Bladder microvascular endothelial cell (primary cell): ENCODE results near the gene GDPD1. TPM values are rescaled to one million over a fixed set of nuclear protein-coding genes. Genes with fewer than 3 reads are reported as not detected.

Experiments used
- total RNA-seq: library from RNA; depleted of rRNA; stranded (reverse); fragments of >200 nt; gene quantifications from 2 replicates; pipeline ENCODE4 v1.2.3, GENCODE V29; 2014

Gene GDPD1
- total RNA-seq: 0.97 and 3.1 TPM in 2 replicates

GRCh38 chr17:59220328-59221158 is at the start of gene GDPD1:
Gene GDPD1, plus strand, starts transcription at chr17:59220511. Its CDS starts 99 bp downstream, at chr17:59220610.

Other genes starting within 250 kb of the GDPD1 start
- 30.4 and 65.4 TPM in 2 replicates for gene TRIM37, start 113.6 kb upstream of the GDPD1 start, total RNA-seq
- gene SKA2, start 65.3 kb upstream of the GDPD1 start, total RNA-seq: 41.9 and 49.0 TPM in 2 replicates
- 7.7 and 12.6 TPM in 2 replicates for gene PRR11, start 64.8 kb upstream of the GDPD1 start, total RNA-seq
- 14.9 and 24.7 TPM in 2 replicates for gene SMG8, start 10.5 kb upstream of the GDPD1 start, total RNA-seq
- gene YPEL2, start 111.1 kb downstream of the GDPD1 start, total RNA-seq: 46.0 and 127 TPM in 2 replicates